GM21737 (cell line): Measurements from ENCODE around the gene MVB12B.
"Not testable (repeated sequence)": the region's sequence is repeated elsewhere in the genome, so short reads cannot be mapped to it uniquely, and the experiment has no call there.

ENCODE experiments used
- ATAC-seq: cut with Tn5 transposase; IDR thresholded peaks from one replicate; pipeline ENCODE4 v1.9.1; 2021; ENCODE audit warnings: mild to moderate bottlenecking, moderate library complexity; ENCODE audit not compliant: unreplicated experiment

Gene MVB12B

DNA sequence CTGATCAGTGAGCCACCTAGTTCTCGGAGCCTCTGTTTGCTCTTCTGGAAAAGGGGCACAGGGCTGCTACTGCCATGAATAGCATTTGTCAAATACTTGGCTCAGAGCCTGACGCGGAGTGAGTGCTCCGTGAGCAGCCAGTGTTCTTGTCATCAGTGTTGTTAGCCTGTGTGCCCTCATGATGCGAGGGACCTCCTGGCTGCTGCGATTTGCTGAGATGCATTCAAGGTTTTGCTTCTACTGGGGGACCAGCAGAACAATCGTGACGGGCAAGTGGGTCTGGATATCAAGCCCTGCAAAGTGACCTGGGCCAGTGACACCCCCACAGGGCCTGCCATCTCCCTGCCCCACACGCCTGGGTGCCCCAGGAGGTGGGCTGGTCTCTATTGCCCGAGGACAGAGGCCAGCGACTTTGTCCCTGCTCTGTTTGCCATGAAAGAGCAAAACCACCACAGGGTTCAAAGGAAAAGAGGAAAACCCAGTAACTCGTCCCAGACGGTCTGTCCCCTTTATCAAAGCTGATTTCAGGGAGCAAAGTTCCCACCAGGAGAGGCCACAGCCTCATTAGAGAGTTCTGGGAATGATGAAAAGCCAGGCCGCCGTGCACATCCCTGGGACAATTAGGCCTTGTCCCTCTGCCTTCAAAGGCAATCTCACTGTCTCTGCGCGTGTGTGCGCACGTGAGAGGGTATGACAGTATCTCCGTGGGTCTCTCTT is 200.6 kb downstream of the MVB12B start:
- ATAC-seq, result no peak

DNA sequence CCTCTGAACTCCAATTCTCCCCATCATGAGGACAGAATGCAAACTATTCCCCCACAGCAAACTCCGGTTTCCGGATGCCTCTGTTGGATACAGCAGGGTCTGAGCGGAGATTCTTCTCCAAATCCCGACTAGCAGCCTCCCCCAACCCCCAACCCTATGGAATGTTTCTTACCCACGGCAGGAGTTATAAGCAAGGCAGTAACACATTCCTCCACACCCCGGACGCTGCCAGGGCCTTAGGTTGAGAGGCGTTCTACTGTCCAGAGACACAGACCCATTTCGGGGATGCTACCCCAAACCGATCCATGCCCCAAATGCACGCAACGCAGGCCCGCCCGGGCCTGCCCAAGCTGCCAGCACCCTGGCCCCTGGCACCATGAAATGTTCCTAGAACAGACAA is 201.5 kb downstream of the MVB12B start:
- no peak for ATAC-seq

DNA sequence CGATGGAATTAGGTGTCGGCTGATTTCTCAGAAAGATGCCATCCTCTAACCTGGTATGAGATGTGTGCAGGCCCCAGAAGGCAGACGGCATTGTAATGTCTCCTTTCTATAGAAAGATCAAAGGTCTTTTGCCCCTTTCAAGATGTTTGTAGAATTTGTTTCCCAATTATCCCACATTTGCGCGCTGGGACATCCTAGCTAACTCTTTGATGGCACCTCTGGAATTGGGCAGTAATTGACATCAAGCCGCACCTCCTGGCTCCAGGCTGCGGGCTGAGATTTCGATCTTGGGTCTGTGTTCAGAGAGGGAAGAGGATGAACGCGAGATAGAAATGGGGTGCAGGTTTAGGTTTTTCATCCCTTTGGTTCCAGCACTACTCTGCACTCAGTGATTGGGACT is 202.3 kb downstream of the MVB12B start:
- no peak for ATAC-seq

DNA sequence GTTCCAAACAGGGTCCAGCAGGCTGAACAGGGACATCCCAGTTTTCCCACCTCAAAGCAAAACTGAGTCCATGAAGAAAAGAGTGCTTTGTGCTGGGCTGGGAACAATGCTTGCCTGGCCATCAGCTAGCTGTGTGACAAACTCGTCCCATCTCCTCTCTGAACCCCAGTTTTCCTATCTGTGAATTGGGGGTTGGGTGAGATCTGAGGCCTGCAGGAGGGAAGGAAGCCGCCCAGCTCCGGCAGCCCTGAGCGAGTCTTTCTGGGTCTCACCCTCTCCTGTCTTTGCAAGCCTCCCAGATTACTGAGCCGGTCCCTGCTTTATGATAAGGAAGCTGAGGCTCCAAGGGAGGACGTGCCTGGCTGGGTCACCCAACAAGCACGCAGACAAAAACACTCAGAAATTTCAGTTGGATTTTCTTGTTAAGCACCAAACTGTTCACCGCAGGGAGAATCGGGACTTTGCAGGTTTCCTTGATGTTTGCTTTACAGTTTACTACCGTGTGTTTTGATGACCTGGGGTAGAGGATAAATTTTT is 204.5 kb downstream of the MVB12B start:
- no peak for ATAC-seq

DNA sequence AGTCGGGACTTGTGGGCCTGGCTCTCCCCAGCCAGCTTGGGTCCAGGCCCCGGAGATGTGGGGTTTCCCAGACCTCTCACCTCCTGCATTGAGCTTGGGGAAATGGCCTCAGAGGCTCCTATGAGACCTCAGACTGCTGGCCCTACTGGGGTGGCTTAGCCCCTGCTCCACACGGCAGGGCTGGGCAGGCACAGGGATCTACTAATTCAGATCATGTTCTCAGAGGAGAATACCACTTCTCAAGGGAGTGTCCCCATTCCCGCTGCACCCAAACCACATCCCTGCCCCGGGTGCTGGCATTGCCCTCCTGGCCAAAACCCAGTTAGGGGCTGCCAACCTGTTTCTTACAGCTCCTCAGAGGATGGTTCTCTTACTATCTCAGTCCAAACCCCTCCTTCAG is 205.0 kb downstream of the MVB12B start:
- no peak for ATAC-seq

DNA sequence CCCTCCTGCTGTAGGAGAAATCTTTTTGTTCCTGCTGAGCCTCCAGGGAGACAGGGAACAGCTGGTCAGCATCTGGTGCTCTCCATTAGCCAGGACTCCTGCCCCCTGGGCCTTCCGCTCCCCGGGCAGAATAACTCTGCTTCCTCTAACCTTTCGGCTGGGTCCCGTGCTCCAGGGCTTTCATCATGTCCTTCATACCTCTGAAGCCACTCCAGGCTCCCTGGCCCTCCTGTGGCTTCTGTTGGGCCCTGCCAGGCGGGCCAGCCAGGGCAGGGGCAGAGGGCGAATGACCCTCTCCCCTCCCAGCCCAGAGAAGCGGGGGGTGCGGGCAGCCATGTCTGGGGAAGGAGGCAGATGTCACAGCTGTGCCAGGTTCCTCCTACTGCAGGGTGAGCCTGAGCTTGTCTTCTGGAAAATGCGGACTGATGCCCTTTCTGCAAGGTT is 205.4 kb downstream of the MVB12B start:
- ATAC-seq, result no peak

DNA sequence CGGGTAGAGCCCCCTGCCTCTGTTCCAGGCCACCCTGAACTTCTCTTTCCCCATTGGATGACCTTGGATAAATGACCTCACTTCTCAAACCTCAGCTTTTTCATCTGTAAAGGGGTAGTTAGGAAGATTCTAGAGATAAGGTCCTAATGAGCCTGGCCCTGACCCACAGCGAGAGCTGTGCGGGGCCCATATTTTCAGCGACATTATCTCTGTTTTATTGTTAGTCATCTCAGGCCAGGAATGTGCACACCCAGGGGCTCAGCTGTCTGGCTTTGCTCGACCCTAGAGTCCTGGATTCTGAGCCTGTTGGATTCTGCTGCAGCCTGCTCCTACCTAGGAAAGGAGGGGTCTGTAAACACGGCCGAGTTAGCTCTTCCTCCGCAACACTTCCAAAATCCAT is 205.9 kb downstream of the MVB12B start:
- ATAC-seq, result no peak

DNA sequence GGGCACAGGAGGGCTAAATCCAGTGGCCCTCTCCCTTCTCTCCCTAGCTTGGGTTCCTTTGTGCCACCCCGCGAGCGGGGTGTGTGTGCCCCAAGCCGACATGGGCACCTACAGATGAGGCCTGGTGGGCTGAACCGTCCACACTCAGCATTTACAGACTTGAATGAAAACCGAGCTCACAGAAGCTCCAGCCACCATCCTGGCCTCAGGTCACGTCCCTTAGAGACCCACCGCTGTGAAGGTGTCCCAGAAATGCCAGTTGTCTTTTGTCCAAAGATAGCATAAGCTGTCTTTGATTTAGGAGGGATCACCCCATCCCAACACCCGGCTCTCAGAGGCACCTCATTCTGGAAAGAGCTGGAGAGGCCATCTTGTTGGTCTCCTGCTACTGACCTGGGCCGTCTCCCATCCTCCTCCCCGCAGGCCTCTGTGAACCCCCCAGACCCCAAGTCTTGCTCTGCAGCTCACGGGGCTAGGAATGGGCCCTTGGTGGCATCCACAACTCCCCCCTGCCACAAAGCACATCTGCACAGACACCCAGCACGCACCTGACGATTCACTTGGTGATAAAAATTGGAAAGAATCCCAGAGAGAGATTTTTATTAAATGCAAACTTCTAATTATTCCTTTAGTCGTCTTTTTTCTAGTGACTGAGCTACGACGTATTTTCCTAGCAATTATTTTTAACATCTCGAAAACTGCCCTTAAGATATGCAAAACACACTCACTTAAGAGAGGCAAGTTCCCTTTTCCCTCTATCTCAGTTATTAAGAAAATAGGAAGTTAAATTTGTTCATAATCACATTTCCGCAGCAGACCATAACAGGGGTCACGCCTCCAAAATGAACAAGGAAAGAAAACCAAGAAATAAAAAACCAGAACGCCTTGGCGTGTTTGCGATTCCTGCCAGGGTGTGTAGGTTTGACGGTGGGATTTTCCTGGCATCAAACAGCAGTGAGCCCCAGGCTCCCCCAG is 206.6 kb downstream of the MVB12B start:
- no peak for ATAC-seq

DNA sequence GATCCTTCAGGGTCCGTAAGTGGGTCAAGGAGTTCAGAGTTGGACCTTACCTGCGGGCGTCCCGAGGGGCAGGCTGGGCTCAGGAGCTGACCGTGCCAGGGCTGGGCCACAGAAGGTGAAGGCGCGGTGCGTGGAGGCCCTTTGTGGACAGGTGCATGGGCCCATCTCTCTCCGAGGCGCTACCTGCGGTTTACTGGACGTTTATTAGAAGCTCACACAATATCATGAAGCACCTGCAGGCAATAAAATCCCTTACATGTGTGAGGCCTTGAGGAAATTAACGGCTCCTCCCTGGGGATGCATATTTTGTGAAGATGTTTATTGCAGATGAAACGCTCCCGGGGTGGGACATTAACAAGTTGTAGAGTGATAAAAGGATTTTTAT is 207.3 kb downstream of the MVB12B start:
- ATAC-seq, result no peak

DNA sequence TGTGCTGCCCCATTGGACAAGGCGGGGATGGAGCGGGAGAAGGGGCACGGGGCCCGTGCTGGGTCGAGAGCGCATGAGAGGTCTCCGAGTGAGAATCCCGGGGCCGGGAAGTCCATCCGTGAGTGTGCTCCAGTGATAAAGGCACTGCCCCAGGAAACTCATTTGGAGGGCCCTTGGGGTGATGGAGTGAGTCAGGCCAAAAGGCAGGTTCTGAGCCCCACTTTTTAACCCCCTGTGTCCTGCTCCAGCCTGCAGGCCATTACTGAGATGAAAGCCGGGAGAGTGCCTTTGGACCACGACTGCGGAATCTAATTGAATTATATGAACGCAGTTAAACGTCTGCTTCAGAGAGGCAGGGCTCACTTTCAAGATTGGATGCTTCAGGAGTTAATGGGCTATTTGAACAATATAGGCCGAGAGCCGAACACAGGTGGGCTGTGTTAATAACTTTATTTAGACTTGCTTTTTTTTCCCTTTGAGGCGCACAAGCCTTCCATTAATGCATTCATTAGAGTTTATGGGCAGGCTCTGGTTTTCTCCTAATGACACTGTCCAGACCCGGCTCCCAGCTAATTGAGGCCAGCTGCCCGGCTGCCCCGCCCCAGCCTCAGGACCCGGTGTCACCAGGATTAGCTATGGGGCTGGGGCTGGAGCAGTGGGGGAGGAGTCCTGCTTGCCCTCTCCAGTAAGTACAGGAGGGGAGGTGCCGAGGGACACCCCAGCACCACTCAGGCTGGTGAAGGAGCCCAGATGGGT is 208.0 kb downstream of the MVB12B start:
- no peak for ATAC-seq

DNA sequence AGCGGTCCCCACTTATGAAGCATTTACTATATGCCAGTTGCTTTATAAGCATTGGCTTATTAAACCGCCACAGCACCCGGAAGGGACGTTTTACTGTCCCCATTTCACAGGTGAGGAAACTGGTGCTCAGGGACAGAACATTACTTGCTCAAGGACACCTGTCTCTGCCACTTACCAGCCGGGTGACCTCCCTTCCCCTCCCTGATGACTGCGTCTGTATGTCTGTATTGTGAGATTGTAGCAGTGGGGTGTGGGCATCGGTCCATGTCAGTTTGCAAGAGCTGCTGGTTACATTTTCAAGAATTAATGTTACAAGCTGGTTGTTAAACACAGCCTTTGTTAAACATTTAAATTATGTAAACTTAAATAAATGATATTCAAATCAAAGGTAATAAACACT is 209.5 kb downstream of the MVB12B start:
- no peak for ATAC-seq

DNA sequence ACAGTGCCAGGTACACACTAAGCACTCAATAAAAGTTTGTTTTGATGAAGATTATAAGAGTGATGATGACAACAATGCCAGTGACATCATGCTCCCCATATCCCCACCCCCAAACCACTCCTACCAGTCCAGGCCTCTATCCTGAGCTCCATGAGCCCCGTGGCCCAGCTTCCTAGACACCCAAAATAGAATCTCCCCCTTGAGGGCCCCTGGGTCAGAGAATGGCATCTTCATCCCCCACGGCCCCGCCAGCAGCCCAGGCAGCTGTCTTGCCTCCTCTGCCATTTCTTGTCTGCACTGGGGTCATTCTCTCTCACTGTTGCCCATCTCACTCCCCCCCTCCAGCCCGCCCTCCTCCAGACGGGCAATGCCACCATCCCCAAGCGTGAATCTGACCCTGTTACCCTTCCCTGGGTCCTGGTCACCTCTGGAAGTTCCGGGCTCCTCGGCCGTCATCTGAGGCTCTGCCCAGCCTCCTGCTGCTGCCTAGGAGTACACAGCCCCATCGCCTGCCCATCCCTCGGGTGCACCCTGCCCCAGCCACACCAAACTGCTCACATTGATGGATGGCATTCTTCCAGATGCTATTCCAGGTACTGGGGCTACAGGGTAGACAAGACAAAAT is 210.3 kb downstream of the MVB12B start:
- no peak for ATAC-seq

DNA sequence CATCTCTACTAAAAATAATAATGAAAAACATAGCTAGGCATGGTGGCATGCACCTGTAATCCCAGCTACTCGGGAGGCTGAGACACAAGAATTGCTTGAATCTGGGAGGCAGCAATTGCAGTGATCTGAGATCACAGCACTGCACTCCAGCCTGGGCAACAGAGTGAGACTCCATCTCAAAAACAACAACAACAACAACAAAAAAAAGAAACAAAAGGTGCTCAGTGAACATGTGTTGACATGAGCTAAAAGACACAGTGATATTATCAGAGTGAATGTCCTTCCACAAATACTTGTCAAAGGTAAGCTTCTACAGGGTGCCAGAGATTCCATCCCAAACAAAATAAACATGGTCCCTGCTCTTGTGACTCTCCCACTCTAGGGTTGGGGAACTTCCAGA is 211.9 kb downstream of the MVB12B start:
- ATAC-seq, result no peak

DNA sequence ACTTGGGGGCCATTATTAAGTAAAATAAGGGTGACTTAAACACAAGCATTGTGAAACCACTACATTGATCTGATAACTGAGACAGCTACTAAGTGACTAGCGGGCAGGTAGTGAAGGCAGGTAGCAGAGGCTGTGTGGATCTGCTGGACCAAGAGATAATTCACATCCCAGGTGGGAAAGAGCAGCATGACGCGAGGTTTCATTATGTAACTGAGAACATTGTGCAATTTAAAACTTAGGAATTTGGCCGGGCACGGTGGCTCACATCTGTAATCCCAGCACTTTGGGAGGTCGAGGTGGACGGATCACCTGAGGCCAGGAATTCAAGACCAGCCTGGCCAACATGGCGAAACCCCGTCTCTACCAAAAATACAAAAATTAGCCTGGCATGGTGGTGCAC is 213.8 kb downstream of the MVB12B start:
- ATAC-seq, result not testable (repeated sequence)

DNA sequence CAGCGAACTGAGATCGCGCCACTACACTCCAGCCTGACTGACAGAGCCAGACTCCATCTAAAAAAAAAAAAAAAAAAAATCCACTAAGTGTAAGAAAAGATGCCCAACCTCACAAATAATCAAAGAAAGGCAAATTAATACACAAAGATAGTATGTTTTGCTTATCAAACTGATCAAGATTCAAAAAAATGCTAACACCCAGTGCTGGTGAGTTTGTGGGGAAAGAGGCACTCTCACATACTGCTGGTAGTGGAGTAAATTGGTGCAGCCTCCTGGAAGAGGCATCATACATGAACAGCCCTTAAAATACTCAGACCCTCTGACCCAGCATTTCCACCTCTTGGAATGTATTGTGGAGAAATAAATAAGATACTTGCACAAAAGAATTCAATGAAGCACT is 216.9 kb downstream of the MVB12B start:
- ATAC-seq, result no peak

DNA sequence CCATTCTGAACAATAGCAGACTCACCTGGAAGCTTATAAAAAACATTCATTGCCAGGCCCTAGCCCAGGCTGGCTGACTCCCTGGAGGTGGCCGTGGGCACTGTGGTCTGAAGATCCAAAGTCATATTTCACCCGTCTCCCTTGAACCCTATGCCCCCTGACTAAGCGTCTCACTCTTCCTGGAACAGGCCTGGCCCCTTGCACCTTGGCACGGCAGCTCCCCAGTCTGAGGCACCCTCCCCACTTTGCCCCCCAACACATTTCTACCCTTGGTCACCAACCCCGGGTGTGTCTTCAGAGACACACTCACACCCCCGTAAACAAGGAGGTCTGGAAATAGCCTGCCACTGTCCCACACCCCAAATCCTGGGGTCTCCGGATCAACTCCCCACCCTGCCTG is 218.5 kb downstream of the MVB12B start:
- ATAC-seq, result no peak

DNA sequence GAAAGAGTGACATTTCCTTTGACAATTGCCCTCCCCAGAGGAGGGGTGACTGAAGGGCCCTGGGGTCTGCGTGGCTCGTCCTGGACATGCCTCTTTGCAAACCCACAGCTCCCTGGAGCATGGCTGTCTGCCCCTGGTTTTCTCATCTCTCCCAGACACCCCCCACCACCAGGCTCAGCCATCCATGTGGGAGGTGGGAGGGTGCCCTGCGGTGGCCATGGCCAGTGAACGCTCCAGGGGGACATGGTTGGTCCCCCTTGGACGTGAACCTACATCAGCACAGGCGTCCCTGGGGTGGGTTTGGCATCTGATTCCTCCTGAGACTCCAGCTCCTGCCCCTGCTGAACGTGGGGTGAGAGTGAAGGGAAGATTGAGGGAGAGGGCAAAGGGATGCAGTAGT is 219.4 kb downstream of the MVB12B start:
- no peak for ATAC-seq

DNA sequence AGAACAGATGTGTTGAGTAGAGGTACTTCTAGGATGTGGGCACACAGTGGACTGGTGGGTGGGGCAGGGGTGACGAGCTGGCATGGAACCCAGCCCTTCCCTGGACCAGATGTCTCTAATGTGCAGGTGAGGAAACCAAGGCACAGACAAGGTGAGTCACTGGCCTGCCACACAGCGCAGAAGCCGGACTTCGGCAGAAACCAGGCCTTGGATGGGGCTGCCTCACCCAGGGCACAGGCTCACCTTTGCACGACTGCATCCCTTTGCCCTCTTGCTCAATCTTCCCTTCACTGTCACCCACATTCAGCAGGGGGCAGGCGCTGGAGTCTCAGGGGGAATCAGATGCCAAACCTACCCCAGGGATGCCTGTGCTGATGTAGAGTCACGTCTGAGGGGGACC is 221.7 kb downstream of the MVB12B start:
- ATAC-seq, result no peak

DNA sequence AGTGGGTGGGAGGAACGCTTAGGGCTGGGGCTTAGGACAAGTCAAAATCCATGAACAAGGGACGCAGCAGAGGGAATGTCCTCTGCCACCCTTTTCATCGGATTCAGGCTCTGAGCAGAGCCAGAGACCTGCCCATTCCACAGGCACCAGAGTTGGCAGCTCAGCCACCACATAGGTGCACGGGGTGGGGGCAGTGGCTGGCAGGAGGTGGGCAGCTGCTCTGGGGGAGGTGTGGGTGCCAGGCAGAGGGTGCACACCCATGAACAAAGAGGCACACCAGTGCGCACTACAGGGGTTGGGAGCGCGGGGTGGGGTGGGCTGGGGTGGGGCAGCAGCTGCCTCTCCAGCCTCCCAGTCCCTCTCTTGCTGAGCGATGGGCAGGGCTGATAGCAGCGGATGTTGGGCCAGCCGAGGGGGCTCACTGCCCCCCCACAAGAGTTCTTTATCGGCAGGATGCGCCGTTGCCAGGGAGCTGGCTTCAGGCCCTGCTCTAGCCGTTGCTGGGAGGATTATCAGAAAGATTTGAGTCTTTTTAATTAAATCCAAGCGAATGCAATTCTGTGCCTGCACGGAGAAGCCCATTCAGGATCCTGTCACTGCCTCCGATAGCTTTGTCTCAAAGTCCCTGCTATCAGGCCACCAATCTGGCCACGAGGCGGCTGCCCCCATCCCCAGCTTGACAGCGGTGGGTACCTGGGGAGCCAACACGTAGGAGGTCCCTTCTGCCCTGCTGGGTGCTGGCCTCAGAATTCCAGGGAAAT is 222.8 kb downstream of the MVB12B start:
- no peak for ATAC-seq

DNA sequence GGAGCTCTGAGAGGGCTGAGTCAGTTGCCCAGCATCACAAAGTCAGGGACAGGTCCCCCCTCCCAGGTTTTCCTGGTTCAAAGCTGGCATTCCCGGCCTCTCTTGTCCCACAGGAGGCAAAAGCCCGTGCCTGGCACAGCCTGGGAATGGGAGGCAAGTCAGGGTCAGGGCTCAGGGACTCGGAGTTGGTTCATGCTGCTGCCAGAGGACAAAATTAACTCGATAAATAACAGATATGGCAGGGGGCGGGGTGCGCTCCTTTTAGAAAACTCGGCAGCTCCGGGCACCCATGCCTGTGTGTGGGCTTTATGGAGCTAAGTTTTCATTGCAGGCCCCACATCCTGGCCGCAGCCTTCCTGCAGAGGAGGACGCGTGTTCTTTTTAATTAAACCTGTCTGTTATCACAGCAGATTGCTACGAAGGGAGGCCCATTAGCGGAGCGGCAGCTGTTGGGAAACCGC is 224.3 kb downstream of the MVB12B start:
- no peak for ATAC-seq
